ENCODE data around the gene SMIM14. TPM values are rescaled to one million over a fixed set of nuclear protein-coding genes. Genes with fewer than 3 reads are reported as not detected.
"Not testable (repeated sequence)": the region's sequence is repeated elsewhere in the genome, so short reads cannot be mapped to it uniquely, and the experiment has no call there.

SMIM14 gene
- total and polyA plus RNA-seq, 12 donors = 5.4 to 15.2 (median 11.6) TPM

- no peaks in the 10 kb centered on the region for H3K4me1 ChIP-seq
- no peak overlapping the region for H3K27ac ChIP-seq
- ATAC-seq (no peak), DNase-seq (no peak)
- intact Hi-C loops (cut with DNase I) = no loop called here
- H3K36me3 ChIP-seq = peaks cover 0 to 21% (median 0%) of the 10 kb centered on the region in 9 donors
- no peak for TF ChIP-seq CTCF (IDR thresholded peaks at IDR 0.05)
- H3K27me3 ChIP-seq = no peaks in the 10 kb centered on the region
- WGBS, 2 donors = 19 to 28% methylated on average over 1 of the region's 1 CpG
- H3K9me3 ChIP-seq = no peaks in the 10 kb centered on the region
- H3K4me3 ChIP-seq = no peak overlapping the region
Measured at GRCh38 chr4:39544580-39545315, 93.9 kb downstream of the SMIM14 start.

- DNase-seq; H3K27ac ChIP-seq; intact Hi-C loops (cut with DNase I); H3K27me3 ChIP-seq; H3K4me3 ChIP-seq; ATAC-seq; H3K4me1 ChIP-seq; H3K9me3 ChIP-seq: not testable (repeated sequence)
- WGBS, 2 donors = 88 to 93% methylated on average over 4 of the region's 4 CpGs
- H3K36me3 ChIP-seq = peaks cover 0 to 16% (median 0%) of the 10 kb centered on the region in 9 donors
Measured at GRCh38 chr4:39544080-39544479, 94.6 kb downstream of the SMIM14 start.

GRCh38 chr4:39543034-39543433, 95.6 kb downstream of the SMIM14 start:
- TF ChIP-seq CTCF (IDR thresholded peaks at IDR 0.05) = no peak
- Histone ChIP-seq H3K9me3 (no peaks in the 10 kb centered on the region), H3K27ac (no peak overlapping the region), H3K27me3 (no peaks in the 10 kb centered on the region), H3K4me3 (no peak overlapping the region), H3K4me1 (no peaks in the 10 kb centered on the region), H3K36me3 (peaks cover 0 to 16% (median 0%) of the 10 kb centered on the region in 9 donors)
- intact Hi-C loops (cut with DNase I) = no loop called here
- DNase-seq = no peak
- 82 to 86% methylated on average over 5 of the region's 5 CpGs for WGBS, 2 donors
- no peak for ATAC-seq

GRCh38 chr4:39542611-39543012, 96.1 kb downstream of the SMIM14 start:
- no peaks in the 10 kb centered on the region for H3K9me3 ChIP-seq
- no peaks in the 10 kb centered on the region for H3K27me3 ChIP-seq
- DNase-seq = no peak
- no peaks in the 10 kb centered on the region for H3K4me1 ChIP-seq
- H3K36me3 ChIP-seq = peaks cover 0 to 16% (median 0%) of the 10 kb centered on the region in 9 donors
- 71 to 87% methylated on average over 4 of the region's 4 CpGs for WGBS, 2 donors
- intact Hi-C loops (cut with DNase I) = no loop called here
- H3K4me3 ChIP-seq = no peak overlapping the region
- no peak overlapping the region for H3K27ac ChIP-seq
- ATAC-seq = no peak
- TF ChIP-seq CTCF (IDR thresholded peaks at IDR 0.05) = no peak

GRCh38 chr4:39541987-39542610, 96.6 kb downstream of the SMIM14 start:
- Histone ChIP-seq H3K9me3 (no peaks in the 10 kb centered on the region), H3K4me1 (no peaks in the 10 kb centered on the region), H3K36me3 (peaks cover 0 to 16% (median 0%) of the 10 kb centered on the region in 9 donors), H3K27ac (no peak overlapping the region), H3K27me3 (no peaks in the 10 kb centered on the region), H3K4me3 (no peak overlapping the region)
- intact Hi-C loops (cut with DNase I) = no loop called here
- no peak for DNase-seq
- no peak for TF ChIP-seq CTCF (IDR thresholded peaks at IDR 0.05)
- 55 to 71% methylated on average over 7 of the region's 7 CpGs for WGBS, 2 donors
- peak in 1 of 8 donors; percentile 62 for ATAC-seq

Measured in heart right ventricle (tissue), 16 donors.